NCI-H345 (cell line): ENCODE data around the gene LMBRD2.

Experiments
- DNase-seq: peaks from one replicate; lab custom pipeline; 2025; lab: John Stamatoyannopoulos, UW

Gene LMBRD2

GRCh38 chr5:36105819-36106218 is 45.9 kb downstream of the LMBRD2 start:
- DNase-seq = no peak

- no peak for DNase-seq
Measured at GRCh38 chr5:36099748-36100147, 51.9 kb downstream of the LMBRD2 start.

GRCh38 chr5:36096486-36096885 is 55.2 kb downstream of the LMBRD2 start:
- no peak for DNase-seq

GRCh38 chr5:36089989-36090388 is 61.7 kb downstream of the LMBRD2 start:
- DNase-seq = no peak

- DNase-seq = peak; percentile 67
Measured at GRCh38 chr5:36079200-36079781, 72.4 kb downstream of the LMBRD2 start.

GRCh38 chr5:36078430-36078829 is 73.3 kb downstream of the LMBRD2 start:
- no peak for DNase-seq

GRCh38 chr5:36073595-36074216 is 78.0 kb downstream of the LMBRD2 start:
- DNase-seq = peak; percentile 73

GRCh38 chr5:36070687-36071571 is 80.8 kb downstream of the LMBRD2 start:
- DNase-seq = no peak

- DNase-seq = no peak
Measured at GRCh38 chr5:36068751-36069281, 82.9 kb downstream of the LMBRD2 start.

GRCh38 chr5:36066540-36067210 is 85.0 kb downstream of the LMBRD2 start, which contains the start of gene UGT3A2:
UGT3A2 (minus strand) TSS chr5:36066882; CDS start chr5:36066789, 93 bp downstream.
- no peak for DNase-seq

GRCh38 chr5:36066001-36066539 is 85.6 kb downstream of the LMBRD2 start:
- no peak for DNase-seq

- DNase-seq = no peak
Measured at GRCh38 chr5:36060420-36060887, 91.2 kb downstream of the LMBRD2 start.

- no peak for DNase-seq
Measured at GRCh38 chr5:36059571-36060419, 91.9 kb downstream of the LMBRD2 start.

- DNase-seq = no peak
Measured at GRCh38 chr5:36058776-36059175, 92.9 kb downstream of the LMBRD2 start.

GRCh38 chr5:36057386-36057785 is 94.3 kb downstream of the LMBRD2 start:
- no peak for DNase-seq

- no peak for DNase-seq
Measured at GRCh38 chr5:36056422-36056821, 95.3 kb downstream of the LMBRD2 start.

- no peak for DNase-seq
Measured at GRCh38 chr5:36055984-36056383, 95.7 kb downstream of the LMBRD2 start.

GRCh38 chr5:36054647-36055046 is 97.0 kb downstream of the LMBRD2 start:
- DNase-seq = no peak

- no peak for DNase-seq
Measured at GRCh38 chr5:36052538-36052937, 99.1 kb downstream of the LMBRD2 start.

GRCh38 chr5:36049949-36050348 is 101.7 kb downstream of the LMBRD2 start:
- no peak for DNase-seq
